Liver (tissue), 9 donors: Measurements from ENCODE around the gene WNT7B. TPM values are rescaled to one million over a fixed set of nuclear protein-coding genes. Genes with fewer than 3 reads are reported as not detected.

ENCODE experiments used
- DNase-seq: peaks from one replicate; pipeline ENCODE4 v3.0.0-alpha.2; 2017; ENCODE audit warnings: low spot score
- H3K27ac ChIP-seq, 2 donors: one replicate each; pipeline ENCODE4 v1.7.0; 2013; ENCODE audit warnings: inconsistent platforms in 2 of 2, low read length in 2 of 2, control low read depth in 1 of 2, low read depth in 1 of 2, mild to moderate bottlenecking in 1 of 2
- H3K27me3 ChIP-seq, 4 donors: one replicate each; pipeline versions ENCODE4 v1.6.1 to v1.7.0; 2013; ENCODE audit warnings: low read length in 3 of 4, inconsistent platforms in 1 of 4, mild to moderate bottlenecking in 1 of 4, moderate library complexity in 1 of 4; ENCODE audit not compliant: control insufficient read depth in 4 of 4, insufficient read depth in 4 of 4
- H3K36me3 ChIP-seq, 4 donors: one replicate each; pipeline versions ENCODE4 v1.6.1 to v1.7.0; 2013; ENCODE audit warnings: low read length in 3 of 4, mild to moderate bottlenecking in 3 of 4, low read depth in 1 of 4, moderate library complexity in 1 of 4; ENCODE audit not compliant: control insufficient read depth in 4 of 4, insufficient read depth in 3 of 4
- H3K4me1 ChIP-seq, 4 donors: one replicate each; pipeline versions ENCODE4 v1.6.1 to v1.7.0; 2013; ENCODE audit warnings: low read length in 3 of 4, mild to moderate bottlenecking in 3 of 4, moderate library complexity in 1 of 4; ENCODE audit not compliant: control insufficient read depth in 4 of 4, insufficient read depth in 4 of 4
- H3K4me3 ChIP-seq, 3 donors: one replicate each; pipeline versions ENCODE4 v1.6.1 to v1.7.0; 2013; ENCODE audit warnings: low read length in 3 of 3, control low read depth in 1 of 3, low read depth in 1 of 3, mild to moderate bottlenecking in 1 of 3
- H3K9ac ChIP-seq, 2 donors: one replicate each; pipeline ENCODE4 v1.7.0; 2013; ENCODE audit warnings: low read length in 2 of 2, mild to moderate bottlenecking in 2 of 2, moderate library complexity in 2 of 2, control low read depth in 1 of 2, low read depth in 1 of 2
- H3K9me3 ChIP-seq, 4 donors: one replicate each; pipeline versions ENCODE4 v1.6.1 to v1.7.0; 2013; ENCODE audit warnings: low read length in 3 of 4; ENCODE audit not compliant: control insufficient read depth in 4 of 4
- ATF3 ChIP-seq: IDR thresholded peaks from 2 replicates; pipeline ENCODE4 v1.6.1; 2016; ENCODE audit warnings: antibody characterized with exemption
- EGR1 ChIP-seq, 2 donors: IDR thresholded peaks; 2 replicates each; pipeline ENCODE4 v1.6.1; 2016 to 2018; ENCODE audit warnings: antibody characterized with exemption in 2 of 2, low read depth in 2 of 2
- HNF4A ChIP-seq, 2 donors: conservative IDR thresholded peaks; 2 replicates each; pipeline ENCODE4 v1.6.1; 2016; ENCODE audit warnings: antibody characterized with exemption in 2 of 2, mild to moderate bottlenecking in 2 of 2
- HNF4G ChIP-seq: IDR thresholded peaks from 2 replicates; pipeline ENCODE4 v1.6.1; 2016; ENCODE audit warnings: antibody characterized with exemption
- JUND ChIP-seq, 2 donors: IDR thresholded peaks; 2 replicates each; pipeline ENCODE4 v1.6.1; 2016; ENCODE audit warnings: antibody characterized with exemption in 2 of 2
- MAX ChIP-seq: IDR thresholded peaks from 2 replicates; pipeline ENCODE4 v1.6.1; 2016; ENCODE audit warnings: antibody characterized with exemption
- NR2F2 ChIP-seq: IDR thresholded peaks from 2 replicates; pipeline ENCODE4 v1.6.1; 2016; ENCODE audit warnings: antibody characterized with exemption
- RAD21 ChIP-seq, 2 donors: IDR thresholded peaks; 2 replicates each; pipeline ENCODE4 v1.6.1; 2016; ENCODE audit warnings: antibody characterized with exemption in 2 of 2, mild to moderate bottlenecking in 2 of 2
- RXRA ChIP-seq, 2 donors: IDR thresholded peaks; 2 replicates each; pipeline ENCODE4 v1.6.1; 2017 to 2018; ENCODE audit warnings: antibody characterized with exemption in 2 of 2, mild to moderate bottlenecking in 1 of 2
- SP1 ChIP-seq: IDR thresholded peaks from 2 replicates; pipeline ENCODE4 v1.6.1; 2018; ENCODE audit warnings: antibody characterized with exemption, mild to moderate bottlenecking
- YY1 ChIP-seq: IDR thresholded peaks from 2 replicates; pipeline ENCODE4 v1.6.1; 2016; ENCODE audit warnings: antibody characterized with exemption, mild to moderate bottlenecking
- ZBTB33 ChIP-seq: IDR thresholded peaks from 2 replicates; pipeline ENCODE4 v1.6.1; 2016; ENCODE audit warnings: antibody characterized with exemption
- WGBS: extraction: QIAGEN DNeasy Blood & Tissue Kit; methylation state at CpG from one replicate; pipeline ENCODE4 v1.1.7; 2013; 5-methylcytosine and 5-hydroxymethylcytosine counted together
- polyA plus RNA-seq, 2 donors: library from polyadenylated mRNA; stranded (reverse) in 1 of 2; unstranded in 1 of 2; fragments of 200-250 nt in 1 of 2; fragments of >200 nt in 1 of 2; fragmentation: Nextera tagmentation in 1 of 2; extraction: Ambion mirVana in 1 of 2; gene quantifications; one replicate each; pipeline versions ENCODE4 v1.2.1 to v1.2.3, GENCODE V29; 2013 to 2015
- total RNA-seq, 2 donors: library from RNA; depleted of rRNA; stranded (reverse); fragments of >200 nt; gene quantifications; one replicate each; pipeline ENCODE4 v1.2.3, GENCODE V29; 2014
- TF ChIP-seq, protein P1 (sequence below): IDR thresholded peaks from 2 replicates; pipeline ENCODE4 v1.6.1; 2016; ENCODE audit warnings: antibody characterized with exemption, mild to moderate bottlenecking
- donor health status: healthy.
- donor health status: healthy.
- donor health status: healthy.
- donor health status: healthy.
- donor health status: healthy.

WNT7B gene
- total and polyA plus RNA-seq, 4 donors = 0.06 to 0.28 TPM; not detected in 2

- TF ChIP-seq MAX = no peak
- no peak for TF ChIP-seq HNF4A (conservative IDR thresholded peaks at IDR 0.05)
Observed at GRCh38 chr22:45977551-45978274, 751 bp upstream of the WNT7B start (continued).

DNA sequence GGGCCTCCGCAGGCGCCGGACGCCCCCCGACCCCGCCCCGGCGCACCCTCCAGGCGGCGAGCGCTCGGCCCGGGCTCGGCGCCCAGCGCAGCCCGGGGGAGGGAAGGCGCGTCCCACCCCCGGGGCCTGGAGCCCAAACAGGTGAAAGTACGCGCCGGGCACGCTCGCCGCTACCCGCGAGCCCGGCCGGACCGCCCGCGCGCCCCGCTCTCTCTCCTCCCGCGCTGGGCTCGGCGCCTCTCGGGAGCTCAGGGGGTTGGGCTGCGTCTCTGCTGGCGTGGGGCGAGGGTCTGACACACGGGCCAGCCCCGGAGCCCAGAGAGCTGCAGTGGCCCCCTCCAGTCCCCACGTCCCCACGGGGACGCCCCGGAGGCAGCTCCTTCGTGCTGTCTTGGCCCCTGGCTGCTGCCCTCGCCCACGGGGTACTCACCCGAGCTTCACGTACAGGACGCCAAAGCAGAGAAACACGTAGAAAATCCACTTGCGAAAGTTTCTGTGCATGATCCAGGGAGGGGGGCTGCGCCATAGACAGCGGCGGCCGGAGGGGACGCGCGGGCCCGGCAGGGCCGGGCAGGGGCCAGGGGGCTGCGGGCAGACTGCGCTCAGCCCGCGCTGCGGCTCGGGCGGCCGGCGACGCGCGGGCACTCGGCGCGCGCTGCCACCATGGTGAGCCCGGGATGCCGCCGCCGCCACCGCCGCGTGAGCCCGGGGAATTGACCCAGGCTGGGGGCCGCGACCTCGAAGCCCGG lies 534 bp downstream of the WNT7B start:
- DNase-seq = no peak
- H3K27me3 ChIP-seq = peaks cover 6 to 22% (median 16%) of the 10 kb centered on the region in 4 donors
- H3K27ac ChIP-seq = no peak overlapping the region
- no peaks in the 10 kb centered on the region for H3K36me3 ChIP-seq
- 1% methylated on average over 94 of the region's 94 CpGs for WGBS
- no peak overlapping the region for H3K9ac ChIP-seq
- peaks cover 19 to 47% (median 21%) of the 10 kb centered on the region in 4 donors for H3K4me1 ChIP-seq
- H3K4me3 ChIP-seq = peak overlapping the region in 1 of 3 donors; percentile 37
- H3K9me3 ChIP-seq = no peaks in the 10 kb centered on the region
- no peak for TF ChIP-seq NR2F2
- no peak for TF ChIP-seq SP1
- TF ChIP-seq YY1 = no peak
- TF ChIP-seq JUND (IDR thresholded peaks at IDR 0.05) = no peak
- no peak for TF ChIP-seq HNF4G
- no peak for TF ChIP-seq RXRA (IDR thresholded peaks at IDR 0.05)
- TF ChIP-seq EGR1 (IDR thresholded peaks at IDR 0.05; ENCODE audit: low read depth in 2 of 2) = no peak
- TF ChIP-seq RAD21 (IDR thresholded peaks at IDR 0.05) = no peak
- TF ChIP-seq ZBTB33 = no peak
- TF ChIP-seq, protein P1, sequence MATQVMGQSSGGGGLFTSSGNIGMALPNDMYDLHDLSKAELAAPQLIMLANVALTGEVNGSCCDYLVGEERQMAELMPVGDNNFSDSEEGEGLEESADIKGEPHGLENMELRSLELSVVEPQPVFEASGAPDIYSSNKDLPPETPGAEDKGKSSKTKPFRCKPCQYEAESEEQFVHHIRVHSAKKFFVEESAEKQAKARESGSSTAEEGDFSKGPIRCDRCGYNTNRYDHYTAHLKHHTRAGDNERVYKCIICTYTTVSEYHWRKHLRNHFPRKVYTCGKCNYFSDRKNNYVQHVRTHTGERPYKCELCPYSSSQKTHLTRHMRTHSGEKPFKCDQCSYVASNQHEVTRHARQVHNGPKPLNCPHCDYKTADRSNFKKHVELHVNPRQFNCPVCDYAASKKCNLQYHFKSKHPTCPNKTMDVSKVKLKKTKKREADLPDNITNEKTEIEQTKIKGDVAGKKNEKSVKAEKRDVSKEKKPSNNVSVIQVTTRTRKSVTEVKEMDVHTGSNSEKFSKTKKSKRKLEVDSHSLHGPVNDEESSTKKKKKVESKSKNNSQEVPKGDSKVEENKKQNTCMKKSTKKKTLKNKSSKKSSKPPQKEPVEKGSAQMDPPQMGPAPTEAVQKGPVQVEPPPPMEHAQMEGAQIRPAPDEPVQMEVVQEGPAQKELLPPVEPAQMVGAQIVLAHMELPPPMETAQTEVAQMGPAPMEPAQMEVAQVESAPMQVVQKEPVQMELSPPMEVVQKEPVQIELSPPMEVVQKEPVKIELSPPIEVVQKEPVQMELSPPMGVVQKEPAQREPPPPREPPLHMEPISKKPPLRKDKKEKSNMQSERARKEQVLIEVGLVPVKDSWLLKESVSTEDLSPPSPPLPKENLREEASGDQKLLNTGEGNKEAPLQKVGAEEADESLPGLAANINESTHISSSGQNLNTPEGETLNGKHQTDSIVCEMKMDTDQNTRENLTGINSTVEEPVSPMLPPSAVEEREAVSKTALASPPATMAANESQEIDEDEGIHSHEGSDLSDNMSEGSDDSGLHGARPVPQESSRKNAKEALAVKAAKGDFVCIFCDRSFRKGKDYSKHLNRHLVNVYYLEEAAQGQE = no peak
- no peak for TF ChIP-seq ATF3
- no peak for TF ChIP-seq HNF4A (conservative IDR thresholded peaks at IDR 0.05)
